Measurements from ENCODE around the gene PRIM2.

- TF ChIP-seq CTCF (conservative IDR thresholded peaks at IDR 0.05; ENCODE audit: low read depth in 2 of 2) (no peak), EZH2phosphoT487 (IDR thresholded peaks at IDR 0.05; ENCODE audit: unreplicated experiment) (no peak), EZH2 (IDR thresholded peaks at IDR 0.05; ENCODE audit: low read depth, unreplicated experiment) (no peak), POLR2AphosphoS5 (IDR thresholded peaks at IDR 0.05; ENCODE audit: low read depth) (no peak), ETS1 (IDR thresholded peaks at IDR 0.05) (no peak), JUNB (IDR thresholded peaks at IDR 0.05; ENCODE audit: unreplicated experiment) (no peak), ZNF331 (CRISPR knock-in tag; IDR thresholded peaks at IDR 0.05; ENCODE audit: low read depth) (no peak), REST (IDR thresholded peaks at IDR 0.05; ENCODE audit: unreplicated experiment) (no peak), CREB1 (CRISPR knock-in tag; IDR thresholded peaks at IDR 0.05; ENCODE audit: low read depth) (no peak), ZNF114 (CRISPR knock-in tag; IDR thresholded peaks at IDR 0.05) (no peak), STAT1 (IDR thresholded peaks at IDR 0.05; ENCODE audit: unreplicated experiment) (no peak), NANOG (IDR thresholded peaks at IDR 0.05; ENCODE audit: borderline replicate concordance) (no peak)
Observed at GRCh38 chr6:57301757-57302156, 15.7 kb upstream of the PRIM2 start.

Data from GM23338 (cell line).